ENCODE results near the gene ASPA. TPM values are rescaled to one million over a fixed set of nuclear protein-coding genes. Genes with fewer than 3 reads are reported as not detected.

ASPA gene
- total and polyA plus RNA-seq, 2 donors (not counting 3 experiments of a cell fraction or from before 2014, with no cell fraction given) = 0.01 TPM; not detected in 1

DNA sequence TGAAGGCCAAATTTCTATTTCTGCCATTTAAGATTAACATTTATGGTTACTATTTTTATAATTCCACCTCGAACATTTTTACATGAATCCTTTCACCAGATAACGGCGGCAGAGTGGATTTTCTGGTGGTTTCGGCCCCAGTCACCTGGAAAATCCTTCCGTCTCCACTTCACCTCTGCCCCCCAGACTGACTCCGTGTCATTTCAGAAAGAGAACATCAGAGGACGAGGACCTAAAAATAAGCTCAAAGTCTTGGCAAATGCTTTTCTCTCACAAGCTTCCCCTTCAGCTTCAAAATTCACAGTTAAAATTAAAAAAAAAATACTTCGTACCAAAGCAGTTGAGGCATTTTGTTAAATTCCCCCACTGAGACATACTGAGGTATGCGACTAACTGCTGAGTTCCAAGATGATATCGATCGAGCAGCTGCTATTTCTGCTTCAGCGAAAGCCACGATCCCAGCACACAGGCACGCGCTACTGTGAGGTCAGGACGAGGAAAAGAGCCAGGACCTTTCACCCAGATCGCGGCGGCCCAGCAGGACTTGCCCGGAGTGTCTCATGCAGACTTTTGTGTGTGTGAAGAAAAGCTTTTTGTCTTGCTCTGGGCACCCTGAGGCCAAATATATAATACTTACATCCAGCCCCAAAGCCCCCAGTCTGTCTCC is 36.8 kb downstream of the ASPA start:
- H2AFZ ChIP-seq (ENCODE audit: low read depth, low read length) = no peak overlapping the region
- no peaks in the 10 kb centered on the region for H4K20me1 ChIP-seq (replicated peaks; ENCODE audit: control insufficient read depth, extremely low read depth, insufficient read depth, low read length)
- dilution Hi-C loops (cut with MboI; ENCODE audit: extremely low pct_ligation_motif_present, low sequenced_read_pairs) = no loop called here
- H3K4me3 ChIP-seq (replicated peaks in 1 of 3; ENCODE audit: insufficient read depth in 1 of 3, low read depth in 1 of 3, low read length in 3 of 3) = no peak overlapping the region
- DNase-seq (ENCODE audit: low read depth, low spot score) = no peak
- no peaks in the 10 kb centered on the region for H3K9me3 ChIP-seq (replicated peaks; ENCODE audit: control insufficient read depth, insufficient read depth, low read length)
- no peaks in the 10 kb centered on the region for H3K4me1 ChIP-seq (ENCODE audit: control insufficient read depth, extremely low read depth, insufficient read depth, low read length)
- H3K4me2 ChIP-seq (ENCODE audit: insufficient read depth, low read length) = no peak overlapping the region
- H3K9ac ChIP-seq (replicated peaks; ENCODE audit: extremely low read depth, insufficient read depth, low read length) = no peak overlapping the region
- TF ChIP-seq MYC (IDR thresholded peaks at IDR 0.05; ENCODE audit: low read depth, low read length) (no peak), POLR2A (IDR thresholded peaks at IDR 0.05; ENCODE audit: low read depth, low read length) (no peak), JUN (IDR thresholded peaks at IDR 0.05; ENCODE audit: borderline replicate concordance, insufficient read depth, insufficient read length, low read depth) (no peak), POLR2AphosphoS5 (IDR thresholded peaks at IDR 0.05; ENCODE audit: insufficient read depth, low read depth, low read length) (no peak), FOS (IDR thresholded peaks at IDR 0.05; ENCODE audit: borderline replicate concordance, insufficient read depth, low read length) (no peak)
- TF ChIP-seq, protein P1, sequence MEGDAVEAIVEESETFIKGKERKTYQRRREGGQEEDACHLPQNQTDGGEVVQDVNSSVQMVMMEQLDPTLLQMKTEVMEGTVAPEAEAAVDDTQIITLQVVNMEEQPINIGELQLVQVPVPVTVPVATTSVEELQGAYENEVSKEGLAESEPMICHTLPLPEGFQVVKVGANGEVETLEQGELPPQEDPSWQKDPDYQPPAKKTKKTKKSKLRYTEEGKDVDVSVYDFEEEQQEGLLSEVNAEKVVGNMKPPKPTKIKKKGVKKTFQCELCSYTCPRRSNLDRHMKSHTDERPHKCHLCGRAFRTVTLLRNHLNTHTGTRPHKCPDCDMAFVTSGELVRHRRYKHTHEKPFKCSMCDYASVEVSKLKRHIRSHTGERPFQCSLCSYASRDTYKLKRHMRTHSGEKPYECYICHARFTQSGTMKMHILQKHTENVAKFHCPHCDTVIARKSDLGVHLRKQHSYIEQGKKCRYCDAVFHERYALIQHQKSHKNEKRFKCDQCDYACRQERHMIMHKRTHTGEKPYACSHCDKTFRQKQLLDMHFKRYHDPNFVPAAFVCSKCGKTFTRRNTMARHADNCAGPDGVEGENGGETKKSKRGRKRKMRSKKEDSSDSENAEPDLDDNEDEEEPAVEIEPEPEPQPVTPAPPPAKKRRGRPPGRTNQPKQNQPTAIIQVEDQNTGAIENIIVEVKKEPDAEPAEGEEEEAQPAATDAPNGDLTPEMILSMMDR (IDR thresholded peaks at IDR 0.05; ENCODE audit: extremely low read depth in 1 of 2, insufficient read depth in 1 of 2, low read depth in 1 of 2, low read length in 2 of 2) = no peak
- TF ChIP-seq, protein P2, sequence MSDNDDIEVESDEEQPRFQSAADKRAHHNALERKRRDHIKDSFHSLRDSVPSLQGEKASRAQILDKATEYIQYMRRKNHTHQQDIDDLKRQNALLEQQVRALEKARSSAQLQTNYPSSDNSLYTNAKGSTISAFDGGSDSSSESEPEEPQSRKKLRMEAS (IDR thresholded peaks at IDR 0.05; ENCODE audit: insufficient read depth, insufficient read length) = no peak
- CTCF ChIA-PET = no interaction called here
- no peak for FAIRE-seq
- POLR2A ChIA-PET = no interaction called here
- no peaks in the 10 kb centered on the region for H3K36me3 ChIP-seq (ENCODE audit: control insufficient read depth in 2 of 2, extremely low read depth in 1 of 2, insufficient read depth in 2 of 2, low read length in 2 of 2)
- intact Hi-C loops (cut with micrococcal nuclease) = no loop called here
- no peaks in the 10 kb centered on the region for H3K79me2 ChIP-seq (ENCODE audit: control insufficient read depth, insufficient read depth, low read length)
- no peaks in the 10 kb centered on the region for H3K27me3 ChIP-seq (ENCODE audit: control insufficient read depth in 2 of 2, insufficient read depth in 2 of 2, low read length in 2 of 2)
- no TSS peak for BruUV-seq (replicated peaks)
- no peaks in the 10 kb centered on the region for H3K9me1 ChIP-seq (replicated peaks; ENCODE audit: control insufficient read depth, extremely low read depth, insufficient read depth, low read length)
- no peak overlapping the region for H3K27ac ChIP-seq (ENCODE audit: insufficient read depth, low read depth, low read length)

Measured in endothelial cell of umbilical vein (primary cell).